Suprapubic skin (tissue), 4 donors: ENCODE measurements around the gene NET1.

ENCODE experiments used
- POLR2A ChIP-seq, 2 donors: fragments of 450-650 bp; IDR thresholded peaks; one replicate each; pipeline ENCODE4 v1.6.1; 2017; ENCODE audit warnings: antibody characterized with exemption in 2 of 2, mild to moderate bottlenecking in 2 of 2, moderate library complexity in 2 of 2
- POLR2AphosphoS5 ChIP-seq, 3 donors: sonication (generic); formaldehyde crosslinking; IDR thresholded peaks; one replicate each; pipeline ENCODE4 v1.6.1; 2017; ENCODE audit warnings: antibody characterized with exemption in 3 of 3
- TF ChIP-seq, protein P1 (sequence below), 2 donors: fragments of 200-600 bp in 1 of 2; fragments of 450-650 bp in 1 of 2; sonication (generic) in 1 of 2; IDR thresholded peaks; one replicate each; pipeline ENCODE4 v1.5.1; 2016 to 2019; ENCODE audit warnings: antibody characterized with exemption in 2 of 2, mild to moderate bottlenecking in 1 of 2, moderate library complexity in 1 of 2

DNA sequence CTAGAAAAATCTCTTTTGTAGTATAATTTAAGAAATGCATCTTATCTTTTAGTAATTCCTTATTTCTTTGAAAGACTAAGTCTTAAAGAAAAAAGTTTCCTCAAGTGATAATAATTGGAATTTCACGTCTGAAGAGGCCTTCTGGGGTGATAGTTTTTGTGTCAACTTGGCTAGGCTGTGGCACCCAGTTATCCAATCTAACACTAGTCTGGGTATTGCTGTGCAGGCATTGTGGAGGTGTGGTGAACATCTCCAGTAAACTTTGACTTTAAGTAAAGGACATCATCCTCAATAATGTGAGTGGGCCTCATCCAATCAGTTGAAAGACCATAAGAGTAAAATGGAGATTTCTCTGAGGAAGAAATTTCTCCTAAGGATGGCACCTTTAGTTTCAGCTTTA, 5.4 kb upstream of the NET1 start:
- TF ChIP-seq, protein P1, sequence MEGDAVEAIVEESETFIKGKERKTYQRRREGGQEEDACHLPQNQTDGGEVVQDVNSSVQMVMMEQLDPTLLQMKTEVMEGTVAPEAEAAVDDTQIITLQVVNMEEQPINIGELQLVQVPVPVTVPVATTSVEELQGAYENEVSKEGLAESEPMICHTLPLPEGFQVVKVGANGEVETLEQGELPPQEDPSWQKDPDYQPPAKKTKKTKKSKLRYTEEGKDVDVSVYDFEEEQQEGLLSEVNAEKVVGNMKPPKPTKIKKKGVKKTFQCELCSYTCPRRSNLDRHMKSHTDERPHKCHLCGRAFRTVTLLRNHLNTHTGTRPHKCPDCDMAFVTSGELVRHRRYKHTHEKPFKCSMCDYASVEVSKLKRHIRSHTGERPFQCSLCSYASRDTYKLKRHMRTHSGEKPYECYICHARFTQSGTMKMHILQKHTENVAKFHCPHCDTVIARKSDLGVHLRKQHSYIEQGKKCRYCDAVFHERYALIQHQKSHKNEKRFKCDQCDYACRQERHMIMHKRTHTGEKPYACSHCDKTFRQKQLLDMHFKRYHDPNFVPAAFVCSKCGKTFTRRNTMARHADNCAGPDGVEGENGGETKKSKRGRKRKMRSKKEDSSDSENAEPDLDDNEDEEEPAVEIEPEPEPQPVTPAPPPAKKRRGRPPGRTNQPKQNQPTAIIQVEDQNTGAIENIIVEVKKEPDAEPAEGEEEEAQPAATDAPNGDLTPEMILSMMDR (IDR thresholded peaks at IDR 0.05), result no peak
- TF ChIP-seq POLR2A (IDR thresholded peaks at IDR 0.05), result no peak
- no peak for TF ChIP-seq POLR2AphosphoS5 (IDR thresholded peaks at IDR 0.05)
